Stimulated activated naive CD4-positive, alpha-beta T cell (primary cell): ENCODE measurements around the gene PTPRN.

Experiments used
- DNase-seq, 6 experiments: peaks; one replicate each; lab custom pipeline; 2025; lab: John Stamatoyannopoulos, UW

The PTPRN gene

DNA sequence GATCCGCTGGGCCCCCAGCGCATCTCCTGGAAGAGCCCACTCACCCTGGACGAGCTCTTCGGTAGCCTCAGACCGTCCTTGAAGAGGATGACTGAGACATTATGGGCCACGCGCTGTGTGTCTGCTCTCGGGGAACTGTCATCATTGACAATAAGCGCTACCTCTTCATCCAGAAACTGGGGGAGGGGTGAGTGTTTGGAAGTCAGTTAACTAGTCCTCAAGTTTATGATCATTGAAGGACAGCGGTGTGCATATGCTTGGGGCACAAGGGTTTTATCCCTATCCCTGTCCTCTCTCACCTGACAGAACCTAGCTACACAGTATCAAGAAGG lies 63.3 kb downstream of the PTPRN start:
- peak in 1 of 6 experiments; percentile 31 for DNase-seq

DNA sequence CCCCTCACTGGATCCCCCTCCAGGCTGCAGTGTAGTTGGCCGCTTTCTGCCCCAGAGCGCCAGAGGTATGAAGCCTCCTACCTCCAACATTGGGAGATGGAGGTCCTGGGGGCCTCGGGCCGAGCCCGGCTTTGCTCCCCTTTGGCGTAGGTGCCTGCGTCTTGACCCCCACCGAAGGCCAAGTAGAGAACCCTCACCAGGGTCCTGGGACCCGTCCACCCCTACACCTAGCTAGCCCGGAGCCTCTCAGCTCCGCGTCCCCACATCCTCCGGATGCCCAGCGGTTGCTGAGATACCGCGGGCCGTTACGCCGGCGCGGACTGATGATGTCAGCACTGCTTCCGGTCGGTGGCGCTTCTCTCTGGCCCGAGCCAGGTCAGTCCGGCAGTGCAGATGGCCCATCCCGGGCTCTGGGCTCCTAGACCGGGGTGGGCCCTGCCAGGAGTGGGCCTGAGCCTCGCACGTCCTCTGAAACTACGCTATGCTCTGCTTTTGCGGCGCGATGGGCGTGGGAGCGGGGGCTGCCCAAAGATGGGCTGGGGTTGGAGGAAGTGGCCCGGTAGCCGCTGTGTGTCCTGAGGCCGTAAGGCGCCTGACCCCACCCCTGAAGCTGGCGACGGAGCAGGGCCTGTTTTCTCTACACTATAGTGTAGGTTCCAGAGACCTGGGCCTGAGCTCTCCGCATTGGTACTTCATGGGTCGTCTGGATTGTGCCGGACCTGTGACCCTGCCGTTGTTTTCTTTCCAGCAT lies 63.9 kb downstream of the PTPRN start, which contains the start of the genes GLB1L and STK16:
GLB1L (minus strand) TSS at position 297 of the 751 bp plus-strand sequence. CDS start 1,871 bp downstream, outside the sequence.
STK16 (plus strand) TSS at position 332 of the 751 bp plus-strand sequence. CDS start 521 bp downstream, outside the sequence.
- DNase-seq = peak; percentile 67 to 89 (median 76)

DNA sequence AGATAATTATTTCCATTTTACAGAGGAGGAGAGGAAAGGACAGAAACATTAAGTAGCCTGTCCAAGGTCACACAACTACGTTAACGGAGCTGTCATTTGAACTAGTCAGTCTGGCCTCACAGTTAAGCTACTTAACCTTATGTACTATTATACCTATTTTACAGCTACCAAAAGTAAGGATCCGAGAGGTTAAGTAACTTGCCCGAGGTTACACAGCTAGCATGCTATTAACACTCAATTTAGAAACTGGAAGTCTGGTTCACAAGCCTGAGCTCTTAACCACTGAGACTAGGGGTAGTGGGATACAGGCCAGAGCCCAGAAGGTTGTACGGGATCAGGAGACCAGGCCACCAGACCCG lies 64.4 kb downstream of the PTPRN start:
- no peak for DNase-seq

GRCh38 chr2:219243291-219243761 lies 65.9 kb downstream of the PTPRN start:
- no peak for DNase-seq
